NT2/D1 (cell line): ENCODE data around the gene RNF133.

Source experiments
- YY1 ChIP-seq: IDR thresholded peaks from 2 replicates; pipeline ENCODE4 v1.6.1; 2011; ENCODE audit not compliant: insufficient read length, insufficient read depth
- ZNF274 ChIP-seq: IDR thresholded peaks from 2 replicates; pipeline ENCODE4 v1.6.1; 2011; ENCODE audit warnings: mild to moderate bottlenecking, low read depth, low read length

GRCh38 chr7:122675621-122676020, 23.3 kb downstream of the RNF133 start:
- TF ChIP-seq ZNF274 (no peak), YY1 (no peak)
